AG04449 (cell line): Measurements from ENCODE around the gene CTTNBP2.

Experiments used
- CTCF ChIA-PET: fragments of 350-600 bp; formaldehyde crosslinking; extraction: SDS; loops from one replicate; lab custom pipeline; 2021; ENCODE audit warnings: antibody characterized with exemption; lab: Yijun Ruan, JAX
- POLR2A ChIA-PET: fragments of 400-600, 350-600 bp; formaldehyde crosslinking; extraction: SDS; loops from one replicate; lab custom pipeline; 2020; ENCODE audit warnings: antibody characterized with exemption, inconsistent platforms; lab: Yijun Ruan, JAX
- DNase-seq: peaks from one replicate; pipeline ENCODE4 v3.0.0-alpha.2; 2010; ENCODE audit warnings: low read depth, low spot score
- H3K4me3 ChIP-seq: 2 replicates; pipeline ENCODE4 v1.5.1; 2011; ENCODE audit warnings: low read depth, mild to moderate bottlenecking, control low read depth, low read length
- TF ChIP-seq, protein P1 (sequence below): IDR thresholded peaks from one replicate; pipeline ENCODE4 v1.5.1; 2011; ENCODE audit warnings: mild to moderate bottlenecking, moderate library complexity, low read length, control low read depth, inconsistent platforms; ENCODE audit not compliant: insufficient read depth; ENCODE audit errors: missing control alignments

The CTTNBP2 gene

GRCh38 chr7:117902314-117902889 is 29.2 kb upstream of the CTTNBP2 start:
- DNase-seq, result no peak
- TF ChIP-seq, protein P1, sequence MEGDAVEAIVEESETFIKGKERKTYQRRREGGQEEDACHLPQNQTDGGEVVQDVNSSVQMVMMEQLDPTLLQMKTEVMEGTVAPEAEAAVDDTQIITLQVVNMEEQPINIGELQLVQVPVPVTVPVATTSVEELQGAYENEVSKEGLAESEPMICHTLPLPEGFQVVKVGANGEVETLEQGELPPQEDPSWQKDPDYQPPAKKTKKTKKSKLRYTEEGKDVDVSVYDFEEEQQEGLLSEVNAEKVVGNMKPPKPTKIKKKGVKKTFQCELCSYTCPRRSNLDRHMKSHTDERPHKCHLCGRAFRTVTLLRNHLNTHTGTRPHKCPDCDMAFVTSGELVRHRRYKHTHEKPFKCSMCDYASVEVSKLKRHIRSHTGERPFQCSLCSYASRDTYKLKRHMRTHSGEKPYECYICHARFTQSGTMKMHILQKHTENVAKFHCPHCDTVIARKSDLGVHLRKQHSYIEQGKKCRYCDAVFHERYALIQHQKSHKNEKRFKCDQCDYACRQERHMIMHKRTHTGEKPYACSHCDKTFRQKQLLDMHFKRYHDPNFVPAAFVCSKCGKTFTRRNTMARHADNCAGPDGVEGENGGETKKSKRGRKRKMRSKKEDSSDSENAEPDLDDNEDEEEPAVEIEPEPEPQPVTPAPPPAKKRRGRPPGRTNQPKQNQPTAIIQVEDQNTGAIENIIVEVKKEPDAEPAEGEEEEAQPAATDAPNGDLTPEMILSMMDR, result no peak
- no peak overlapping the region for H3K4me3 ChIP-seq
- ChIA-PET POLR2A (no interaction called here), CTCF (no interaction called here)

- H3K4me3 ChIP-seq, result no peak overlapping the region
- no peak for DNase-seq
- POLR2A ChIA-PET, result no interaction called here
- TF ChIP-seq, protein P1, result no peak
- CTCF ChIA-PET, result no interaction called here
These were observed 28.0 kb upstream of the CTTNBP2 start for GRCh38 chr7:117901089-117901797.

DNA sequence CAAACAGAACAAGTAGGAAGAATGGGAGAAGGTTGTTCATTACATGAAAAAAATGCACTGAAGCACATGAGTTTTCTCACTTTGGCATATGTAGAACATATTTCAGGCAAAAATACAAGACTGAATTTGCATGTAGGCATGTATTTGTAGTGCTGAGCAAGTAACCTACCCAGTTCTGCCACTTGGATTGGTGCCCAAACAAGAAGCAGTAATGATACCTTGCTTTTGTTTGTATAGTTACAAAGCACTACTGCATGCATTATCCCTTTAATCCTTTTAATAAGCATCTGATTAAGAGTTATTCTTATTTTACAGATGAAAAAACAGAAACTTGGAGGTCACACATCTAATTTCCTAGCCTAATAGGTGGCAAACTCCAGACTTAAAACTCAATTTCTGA is 23.1 kb upstream of the CTTNBP2 start:
- no peak overlapping the region for H3K4me3 ChIP-seq
- TF ChIP-seq, protein P1, result no peak
- DNase-seq, result no peak
- POLR2A ChIA-PET, result no interaction called here
- CTCF ChIA-PET, result no interaction called here

- H3K4me3 ChIP-seq, result no peak overlapping the region
- POLR2A ChIA-PET, result no interaction called here
- TF ChIP-seq, protein P1, result no peak
- CTCF ChIA-PET, result no interaction called here
- no peak for DNase-seq
These were observed 22.0 kb upstream of the CTTNBP2 start for GRCh38 chr7:117895276-117895675.

GRCh38 chr7:117894037-117894436 is 20.8 kb upstream of the CTTNBP2 start:
- ChIA-PET POLR2A (no interaction called here), CTCF (no interaction called here)
- H3K4me3 ChIP-seq, result no peak overlapping the region
- no peak for DNase-seq
- TF ChIP-seq, protein P1, result no peak

DNA sequence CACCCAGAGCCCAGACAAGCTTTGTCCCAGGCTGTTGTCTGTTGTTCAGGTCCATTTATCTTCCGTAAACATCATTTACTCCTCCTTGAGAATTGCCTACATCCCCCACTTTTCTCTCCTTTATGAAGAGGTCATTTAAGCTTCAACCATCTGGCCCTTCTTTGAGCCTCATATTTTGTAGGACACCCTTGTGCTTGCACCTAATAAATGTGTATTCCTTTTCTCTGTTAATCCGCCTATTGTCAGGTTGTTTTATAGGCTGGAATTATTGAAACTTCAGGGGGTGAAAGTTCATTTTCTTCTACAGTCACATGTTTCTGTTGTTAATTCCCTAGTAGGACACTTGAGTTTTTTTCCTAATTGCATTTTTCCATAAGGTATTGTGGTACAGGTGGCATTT is 19.6 kb upstream of the CTTNBP2 start:
- CTCF ChIA-PET, result no interaction called here
- TF ChIP-seq, protein P1, result no peak
- POLR2A ChIA-PET, result no interaction called here
- no peak for DNase-seq
- H3K4me3 ChIP-seq, result no peak overlapping the region
